ENCODE results near the gene DLGAP1.

The DLGAP1 gene

GRCh38 chr18:3848316-3848715 lies 606.8 kb downstream of the DLGAP1 start:
- DNase-seq = no peak

GRCh38 chr18:3845161-3845560 lies 609.9 kb downstream of the DLGAP1 start:
- DNase-seq = no peak

GRCh38 chr18:3842844-3843243 lies 612.3 kb downstream of the DLGAP1 start:
- no peak for DNase-seq

DNA sequence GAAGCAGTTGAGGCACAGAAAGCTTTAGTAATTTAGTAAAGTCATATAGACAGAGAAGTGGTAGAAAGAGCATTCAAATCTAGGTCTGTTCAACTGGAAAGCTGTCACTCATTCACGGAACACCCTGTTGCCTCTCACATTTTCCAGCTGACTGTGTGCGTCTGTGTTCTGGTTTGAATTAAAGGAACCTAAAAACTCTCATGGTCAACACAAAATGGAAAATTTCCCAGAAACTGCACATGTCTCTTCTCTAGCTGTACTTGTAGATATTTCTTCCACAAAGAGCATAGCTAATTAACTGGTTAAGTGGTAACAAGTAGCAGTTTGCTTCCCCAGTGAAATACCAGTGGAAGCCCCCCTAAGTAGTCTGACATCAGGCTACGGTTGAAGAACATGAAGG lies 614.3 kb downstream of the DLGAP1 start:
- no peak for DNase-seq

GRCh38 chr18:3839581-3839981 lies 615.5 kb downstream of the DLGAP1 start:
- DNase-seq = no peak

- DNase-seq = no peak
Observed at GRCh38 chr18:3836483-3837335, 618.4 kb downstream of the DLGAP1 start.

- DNase-seq = no peak
Observed at GRCh38 chr18:3832025-3832638, 623.0 kb downstream of the DLGAP1 start.

DNA sequence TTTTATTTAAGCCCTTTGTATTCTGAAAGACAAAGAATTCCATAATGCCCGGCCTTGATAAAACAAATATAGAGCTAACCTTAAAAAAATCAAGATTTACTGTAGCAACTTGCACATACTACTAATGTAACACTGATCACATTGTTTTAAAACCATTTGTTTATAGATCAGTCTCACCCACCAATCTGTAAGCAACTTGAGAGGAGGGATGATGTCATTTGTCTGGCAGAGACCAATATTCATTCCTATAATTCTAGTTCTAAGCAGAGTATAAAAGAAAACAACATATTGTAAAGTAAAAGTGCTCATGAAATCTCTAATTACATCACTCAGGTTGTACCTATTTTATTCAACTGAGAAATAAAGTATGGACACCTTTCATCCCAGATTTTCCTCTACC lies 624.5 kb downstream of the DLGAP1 start:
- DNase-seq = no peak

- no peak for DNase-seq
Observed at GRCh38 chr18:3827236-3827845, 627.8 kb downstream of the DLGAP1 start.

GRCh38 chr18:3826021-3826420 lies 629.1 kb downstream of the DLGAP1 start:
- DNase-seq = no peak

DNA sequence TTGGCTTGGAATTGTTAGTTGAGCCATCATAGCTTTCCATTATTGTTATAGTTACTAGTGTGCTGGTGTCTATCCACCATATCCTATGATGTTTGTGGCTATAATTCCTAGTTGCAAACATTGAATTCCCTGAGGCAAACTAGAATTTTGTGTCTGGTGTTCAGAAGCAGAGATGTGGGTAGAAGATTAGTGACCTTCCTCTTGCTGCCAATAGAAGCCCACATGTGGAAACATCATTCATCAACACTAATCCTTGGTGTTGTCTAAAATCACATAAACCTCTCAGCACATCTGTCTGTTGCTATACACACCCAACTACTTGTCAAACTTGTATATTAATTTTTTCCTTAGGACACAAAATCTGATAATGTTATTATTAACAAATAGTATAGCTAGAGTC lies 631.0 kb downstream of the DLGAP1 start:
- no peak for DNase-seq

DNA sequence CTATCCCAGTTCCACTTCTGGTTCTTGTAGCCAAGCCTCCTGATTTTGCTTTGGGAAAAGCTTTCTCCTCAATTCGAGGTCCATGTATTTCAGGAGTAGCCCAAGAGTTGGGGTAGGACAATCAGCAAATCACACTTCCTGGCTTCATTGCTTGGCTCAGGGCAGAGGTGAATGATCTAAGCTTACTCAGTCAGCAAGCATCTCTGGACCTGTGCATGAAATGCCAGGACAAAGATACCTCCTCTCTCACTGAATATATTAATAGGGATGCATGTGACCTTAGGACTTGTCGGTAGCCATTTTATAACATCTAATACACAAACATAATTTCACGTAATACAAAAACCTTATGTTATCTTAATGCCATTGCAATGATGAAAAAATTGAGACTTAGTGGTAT lies 632.0 kb downstream of the DLGAP1 start:
- no peak for DNase-seq

- no peak for DNase-seq
Observed at GRCh38 chr18:3821524-3821923, 633.6 kb downstream of the DLGAP1 start.

GRCh38 chr18:3819961-3820360 lies 635.1 kb downstream of the DLGAP1 start:
- no peak for DNase-seq

DNA sequence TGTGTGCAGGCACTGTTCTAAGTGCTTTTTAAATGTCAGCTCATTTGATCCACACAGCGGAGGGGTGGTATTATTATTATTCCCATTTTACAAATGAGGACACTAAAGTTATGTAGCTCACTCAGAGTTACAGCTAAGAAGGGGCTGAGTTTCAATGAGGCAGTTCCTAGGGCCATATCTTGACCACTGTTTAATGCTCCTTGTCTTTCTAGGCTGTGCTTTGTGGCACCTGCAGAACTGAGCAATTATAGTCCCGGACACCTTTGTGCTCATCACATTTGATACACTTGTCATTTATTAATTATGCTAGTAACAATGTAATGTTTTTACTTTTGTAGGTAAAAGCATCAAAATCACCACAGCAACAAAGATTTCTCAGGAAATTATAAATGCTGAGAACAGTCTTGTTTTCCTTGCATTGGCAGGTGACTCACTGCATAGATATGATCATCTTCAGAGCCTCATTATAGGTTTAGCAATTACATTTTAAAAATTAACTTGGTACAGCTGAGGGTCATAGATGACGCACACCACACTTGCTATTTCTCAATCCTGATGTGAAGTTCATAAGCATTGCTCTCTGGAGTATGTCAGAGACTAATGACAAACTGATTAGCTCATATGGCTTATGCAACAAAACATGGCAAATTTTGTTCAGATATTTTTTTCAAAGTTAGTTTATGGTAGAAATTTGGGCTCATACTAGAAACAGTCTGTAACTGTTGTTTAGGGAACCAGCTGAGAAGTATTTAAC lies 638.3 kb downstream of the DLGAP1 start:
- no peak for DNase-seq

GRCh38 chr18:3815991-3816390 lies 639.1 kb downstream of the DLGAP1 start:
- DNase-seq = no peak

GRCh38 chr18:3814816-3815215 lies 640.3 kb downstream of the DLGAP1 start:
- DNase-seq = no peak

GRCh38 chr18:3810296-3810695 lies 644.8 kb downstream of the DLGAP1 start:
- no peak for DNase-seq

GRCh38 chr18:3808985-3809780 lies 645.9 kb downstream of the DLGAP1 start:
- DNase-seq = no peak

GRCh38 chr18:3806656-3807055 lies 648.5 kb downstream of the DLGAP1 start:
- DNase-seq = no peak

DNA sequence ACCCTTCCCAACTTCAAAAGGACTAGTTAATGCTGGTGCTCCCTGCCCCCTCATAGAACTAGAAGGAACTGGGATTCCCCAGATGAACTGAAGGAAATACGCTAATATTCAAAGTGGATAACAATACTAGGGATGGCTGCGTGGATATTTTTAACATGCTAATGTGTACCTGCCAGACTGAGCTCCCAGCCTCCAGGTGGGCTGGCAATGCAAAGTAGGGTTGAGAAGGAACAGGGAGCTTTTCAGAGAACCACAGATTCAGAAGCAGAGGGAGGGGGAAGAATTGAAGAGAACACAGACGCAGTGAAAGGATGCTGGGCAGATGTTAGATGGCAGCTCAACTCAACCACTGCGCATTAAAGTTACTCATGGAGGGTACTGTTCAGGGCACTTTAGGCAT lies 650.8 kb downstream of the DLGAP1 start:
- DNase-seq = no peak

DNA sequence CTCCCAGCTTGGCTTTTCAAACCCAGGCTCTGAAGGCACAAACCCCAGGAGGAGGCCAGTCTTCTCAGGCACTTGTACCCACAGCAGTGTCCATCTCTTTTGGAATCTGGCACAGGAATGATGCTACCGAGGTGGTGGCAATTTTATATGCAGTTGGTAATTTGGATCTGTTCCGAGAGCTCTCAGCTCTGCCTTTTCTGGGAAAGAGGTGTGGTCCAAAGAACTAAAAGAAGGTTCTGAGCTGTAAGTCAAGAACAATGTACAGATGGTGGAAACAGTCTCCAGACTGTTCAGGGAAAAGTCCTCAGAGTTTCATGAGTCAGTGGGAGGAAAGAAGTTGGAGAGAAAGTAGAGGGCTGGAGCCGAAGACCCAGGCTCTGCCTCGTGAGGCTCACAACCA lies 651.8 kb downstream of the DLGAP1 start:
- DNase-seq = no peak

- DNase-seq = no peak
Observed at GRCh38 chr18:3799515-3799914, 655.6 kb downstream of the DLGAP1 start.

All from stimulated activated CD4-positive, alpha-beta T cell treated with anti-CD3 and anti-CD28 coated beads, Interleukin-12 subunit alpha, Interleukin-12 subunit beta, amount 100 ng/mL, for 4 hours (primary cell).